ENCODE measurements around the gene TMBIM1.
A peak's percentile ranks its signal among the peaks of the same experiment; 100 is the strongest.

TMBIM1 gene

DNA sequence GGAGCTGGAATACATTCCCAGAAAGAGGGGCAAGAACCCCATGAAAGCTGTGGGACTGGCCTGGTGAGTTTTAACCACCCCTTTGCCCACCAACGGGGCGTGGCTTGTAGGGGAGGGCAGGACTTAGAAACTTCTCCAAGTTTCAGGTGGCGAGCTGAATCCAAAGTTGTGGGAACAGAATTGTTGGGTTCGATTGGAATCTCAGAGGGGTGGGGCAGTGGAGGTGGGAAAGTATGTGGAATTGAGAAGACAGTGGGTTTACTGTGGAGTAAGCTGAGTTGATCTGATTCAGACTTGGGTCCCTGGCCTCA is 20.9 kb downstream of the TMBIM1 start:
- DNase-seq = no peak

DNA sequence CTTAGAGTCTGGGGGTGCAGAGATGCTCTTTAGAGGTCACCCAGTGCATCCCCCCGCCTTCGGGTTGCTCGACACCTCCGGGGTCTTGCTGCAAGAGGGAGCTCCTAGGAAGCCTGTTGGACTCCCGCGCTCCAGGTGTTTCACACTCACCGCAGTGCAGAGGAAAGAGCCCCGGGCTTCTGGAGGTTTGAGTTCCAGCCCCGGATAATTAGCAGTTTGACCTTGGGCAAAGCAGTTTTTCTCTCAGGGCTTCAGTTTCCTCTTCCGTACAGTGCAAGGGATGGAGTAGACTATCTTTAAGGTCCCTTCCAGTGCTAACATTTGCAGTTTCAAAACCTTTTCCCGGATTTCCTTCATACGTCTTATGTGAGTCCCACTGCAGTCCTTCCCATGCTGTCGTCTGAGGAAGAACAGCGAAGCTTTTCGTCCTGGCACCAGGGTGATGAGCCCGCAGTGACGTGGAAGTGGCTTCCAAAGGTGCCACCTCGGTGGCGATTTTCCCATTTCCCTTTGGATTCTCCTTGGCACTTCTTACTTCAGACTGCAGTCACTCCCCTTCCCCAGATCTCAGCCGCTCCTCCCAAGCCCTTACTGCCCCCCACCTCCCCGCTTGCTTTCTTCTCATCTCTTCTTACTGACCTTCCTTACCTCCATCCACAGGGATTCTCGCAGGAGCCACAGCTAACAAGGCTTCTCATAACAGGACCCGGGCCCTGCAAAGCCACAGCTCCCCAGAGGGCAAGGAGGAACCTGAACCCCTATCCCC is 21.4 kb downstream of the TMBIM1 start:
- DNase-seq = peak; percentile 18

DNA sequence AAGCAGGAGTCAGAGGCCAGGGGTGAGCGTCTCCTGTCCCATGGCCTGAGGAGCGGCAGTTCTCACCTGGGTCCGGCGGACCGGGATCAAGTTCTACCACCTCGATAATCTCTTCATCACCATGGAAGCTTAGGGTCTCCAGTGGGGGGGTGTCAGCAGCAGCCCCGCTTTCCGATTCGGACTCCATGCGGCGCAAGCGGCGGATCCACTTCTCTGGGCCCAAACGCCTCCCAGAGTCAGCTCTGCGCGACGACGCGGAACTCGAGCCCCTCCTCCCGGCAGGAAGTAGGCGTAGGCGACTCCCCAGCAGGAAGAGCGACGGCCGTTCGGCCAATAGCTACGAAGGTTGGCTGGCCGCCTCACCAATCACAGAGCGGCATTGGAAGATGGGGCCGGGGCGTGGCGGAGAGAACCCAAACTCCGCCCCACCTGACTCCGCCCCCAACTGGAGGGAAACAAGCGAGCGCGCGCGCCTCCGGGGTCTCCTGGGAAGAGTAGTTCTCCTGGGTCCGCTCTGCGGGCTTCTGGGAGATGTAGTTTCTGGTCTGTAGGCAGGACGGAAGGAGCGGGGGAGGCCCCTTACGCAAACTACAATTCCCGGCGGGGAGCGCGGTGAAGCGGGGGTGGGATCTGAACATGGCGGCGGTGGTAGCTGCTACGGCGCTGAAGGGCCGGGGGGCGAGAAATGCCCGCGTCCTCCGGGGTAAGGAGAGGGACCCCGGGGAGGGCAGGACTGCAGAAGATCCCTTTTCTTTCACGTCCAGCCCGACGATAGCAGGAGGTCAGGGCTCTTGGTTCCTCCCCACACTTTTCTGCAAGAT is 22.2 kb downstream of the TMBIM1 start, which contains the start of the genes AAMP and PNKD:
TSS of gene AAMP (minus strand) at position 238 of the 821 bp plus-strand sequence. CDS start at position 187, 51 bp downstream.
TSS of gene PNKD (plus strand) at position 620 of the 821 bp plus-strand sequence. CDS start at position 637, 17 bp downstream.
- DNase-seq = peak; percentile 98

DNA sequence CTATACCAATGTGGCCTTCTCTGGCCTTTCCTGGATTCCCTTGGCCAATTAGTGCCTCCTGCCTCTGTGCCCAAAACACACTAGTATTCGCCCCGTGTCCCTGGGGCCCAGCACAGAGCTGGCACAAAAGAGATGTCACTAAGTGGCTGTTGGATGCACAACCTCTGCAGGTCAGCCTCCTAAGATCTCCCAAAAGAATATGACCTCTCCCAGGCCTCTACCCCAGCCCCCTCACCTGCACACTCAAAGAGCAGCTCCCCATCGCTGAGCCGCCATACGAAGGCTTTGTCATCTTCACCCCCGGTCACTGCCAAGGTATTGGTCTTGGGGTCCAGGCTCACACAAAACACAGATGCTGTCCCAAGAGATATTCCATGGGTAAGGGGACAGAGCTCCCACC is 25.0 kb downstream of the TMBIM1 start:
- no peak for DNase-seq

DNA sequence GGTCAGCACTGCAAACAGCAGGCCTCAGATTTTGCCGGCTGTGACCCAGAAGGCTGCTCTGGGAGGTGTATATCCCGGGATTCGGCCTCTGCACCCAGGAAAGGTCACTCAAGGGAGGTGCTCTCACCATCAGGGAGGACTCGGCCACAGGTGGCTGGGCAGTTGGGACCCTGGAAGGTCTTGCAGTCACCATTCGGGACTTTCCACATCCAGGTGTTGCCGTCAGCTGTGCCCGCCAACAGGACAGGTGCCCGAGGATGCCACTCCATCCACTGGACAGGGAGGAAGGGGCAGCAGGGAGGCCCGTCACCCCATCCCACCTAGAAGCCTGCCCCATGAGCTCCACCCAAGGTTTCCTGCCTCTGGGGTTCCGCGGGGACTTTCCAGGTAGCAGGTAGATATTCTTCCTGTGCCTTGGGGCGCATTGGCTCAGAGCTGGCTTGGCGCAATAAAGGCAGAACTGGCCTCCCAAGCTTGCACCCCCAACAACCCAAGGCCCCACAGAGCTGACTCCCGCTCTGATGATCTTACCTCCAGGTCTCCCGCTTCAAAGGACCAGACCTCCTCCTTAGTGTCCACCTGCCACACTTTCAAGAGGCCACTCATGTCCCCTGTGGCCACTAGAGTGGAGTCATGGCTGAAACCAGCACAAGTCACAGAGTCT is 25.9 kb downstream of the TMBIM1 start:
- no peak for DNase-seq

DNA sequence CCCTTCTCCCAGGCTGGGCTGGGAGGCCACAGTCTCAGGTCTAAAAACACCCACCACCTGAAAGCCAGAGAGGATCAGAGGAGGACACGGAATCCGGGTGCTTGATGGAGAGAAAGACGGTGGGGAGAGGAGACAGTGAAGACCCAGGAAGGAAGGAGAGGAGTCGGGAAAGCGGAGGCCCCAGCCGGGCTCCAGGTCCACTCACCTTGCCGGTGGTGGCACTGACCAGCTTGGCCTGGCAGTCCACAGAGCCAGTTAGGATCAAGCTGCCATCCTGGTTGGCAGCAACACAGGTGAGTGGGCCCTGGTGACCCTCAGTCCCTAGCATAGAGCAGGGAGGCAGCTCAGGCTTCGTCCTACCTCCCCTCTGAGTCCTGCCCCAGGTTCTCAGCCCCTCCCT is 26.7 kb downstream of the TMBIM1 start:
- DNase-seq = no peak

DNA sequence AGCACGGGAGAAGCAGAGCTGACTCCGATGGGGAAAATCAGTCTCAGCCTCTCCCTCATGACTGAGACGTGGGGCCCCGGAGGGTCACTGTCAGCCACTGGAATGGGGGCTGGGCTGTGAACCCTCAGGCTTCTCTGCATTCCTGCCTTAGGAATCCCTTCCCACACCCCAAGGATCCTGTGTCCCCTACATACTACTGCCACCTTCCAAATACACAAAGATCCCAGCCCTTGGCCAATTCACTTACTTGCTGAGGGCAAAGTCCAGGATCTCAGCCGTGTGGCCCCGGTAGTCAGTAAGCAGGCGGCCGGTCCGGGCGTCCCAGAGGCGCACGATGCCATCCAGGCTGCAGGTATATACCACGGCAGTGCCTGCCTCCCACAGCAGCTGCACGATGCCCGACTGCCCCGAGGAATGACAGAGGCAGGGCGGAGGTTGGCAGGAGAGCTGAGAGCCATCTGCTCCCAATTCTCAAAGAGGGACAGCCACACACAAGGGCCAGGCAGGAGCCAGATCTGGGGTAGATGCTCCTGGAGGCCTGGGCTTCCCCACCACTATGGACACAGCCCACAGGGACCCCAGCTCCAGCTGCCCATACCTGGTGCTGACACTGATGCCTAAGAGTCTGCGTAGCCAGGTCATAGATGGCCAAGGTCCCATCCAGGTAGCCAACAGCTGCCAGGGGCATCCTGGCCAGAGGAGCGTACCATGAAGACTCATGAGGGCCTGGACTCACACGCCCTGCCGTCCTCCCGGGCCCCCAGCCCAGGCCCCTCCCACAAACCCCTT is 27.3 kb downstream of the TMBIM1 start:
- no peak for DNase-seq

DNA sequence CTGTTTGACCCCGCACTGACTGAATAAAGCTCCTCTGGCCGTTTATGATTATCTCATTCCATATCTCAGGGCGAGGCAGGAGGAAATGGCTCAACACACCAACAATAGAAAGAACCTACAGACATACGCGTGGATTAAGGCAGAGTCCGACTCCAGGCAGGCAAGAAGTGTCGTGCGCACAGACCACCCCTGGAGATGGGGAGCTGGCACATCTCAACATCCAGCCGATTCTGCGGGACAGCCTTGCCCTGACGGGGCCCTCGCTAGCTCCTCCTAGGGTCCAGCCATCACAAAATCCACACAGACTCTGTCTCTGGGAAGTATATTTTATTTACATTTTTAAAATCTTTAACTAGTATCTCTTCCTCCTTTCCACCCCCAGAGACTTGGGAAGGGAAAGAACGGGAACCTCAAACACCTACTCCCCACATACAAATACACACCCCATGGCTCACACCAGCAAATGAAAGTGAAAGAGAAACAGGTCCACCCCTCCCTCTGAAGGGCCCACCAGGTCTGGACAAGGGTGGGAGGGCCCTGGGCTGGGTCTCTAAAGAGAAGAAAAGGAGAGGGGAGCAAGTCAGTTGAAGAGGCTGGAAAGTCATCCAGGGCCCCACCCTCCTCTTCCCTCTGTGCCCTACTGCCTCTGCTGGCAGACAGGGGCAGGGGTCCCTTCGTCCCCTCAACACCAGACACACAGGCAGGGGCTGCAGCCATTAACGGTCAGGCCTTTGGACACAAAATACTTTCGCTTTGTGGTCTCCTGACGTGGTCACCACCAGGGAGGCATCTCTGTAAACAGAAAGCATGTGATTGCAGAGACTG is 28.3 kb downstream of the TMBIM1 start:
- no peak for DNase-seq

DNA sequence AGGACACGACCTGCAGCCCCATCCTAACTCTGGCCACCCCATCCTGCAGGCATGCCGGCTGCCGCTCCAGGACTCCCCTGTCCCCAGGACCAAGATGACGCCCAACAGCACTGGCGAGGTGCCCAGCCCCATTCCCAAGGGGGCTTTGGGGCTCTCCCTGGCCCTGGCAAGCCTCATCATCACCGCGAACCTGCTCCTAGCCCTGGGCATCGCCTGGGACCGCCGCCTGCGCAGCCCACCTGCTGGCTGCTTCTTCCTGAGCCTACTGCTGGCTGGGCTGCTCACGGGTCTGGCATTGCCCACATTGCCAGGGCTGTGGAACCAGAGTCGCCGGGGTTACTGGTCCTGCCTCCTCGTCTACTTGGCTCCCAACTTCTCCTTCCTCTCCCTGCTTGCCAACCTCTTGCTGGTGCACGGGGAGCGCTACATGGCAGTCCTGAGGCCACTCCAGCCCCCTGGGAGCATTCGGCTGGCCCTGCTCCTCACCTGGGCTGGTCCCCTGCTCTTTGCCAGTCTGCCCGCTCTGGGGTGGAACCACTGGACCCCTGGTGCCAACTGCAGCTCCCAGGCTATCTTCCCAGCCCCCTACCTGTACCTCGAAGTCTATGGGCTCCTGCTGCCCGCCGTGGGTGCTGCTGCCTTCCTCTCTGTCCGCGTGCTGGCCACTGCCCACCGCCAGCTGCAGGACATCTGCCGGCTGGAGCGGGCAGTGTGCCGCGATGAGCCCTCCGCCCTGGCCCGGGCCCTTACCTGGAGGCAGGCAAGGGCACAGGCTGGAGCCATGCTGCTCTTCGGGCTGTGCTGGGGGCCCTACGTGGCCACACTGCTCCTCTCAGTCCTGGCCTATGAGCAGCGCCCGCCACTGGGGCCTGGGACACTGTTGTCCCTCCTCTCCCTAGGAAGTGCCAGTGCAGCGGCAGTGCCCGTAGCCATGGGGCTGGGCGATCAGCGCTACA is 29.4 kb downstream of the TMBIM1 start:
- DNase-seq = no peak

DNA sequence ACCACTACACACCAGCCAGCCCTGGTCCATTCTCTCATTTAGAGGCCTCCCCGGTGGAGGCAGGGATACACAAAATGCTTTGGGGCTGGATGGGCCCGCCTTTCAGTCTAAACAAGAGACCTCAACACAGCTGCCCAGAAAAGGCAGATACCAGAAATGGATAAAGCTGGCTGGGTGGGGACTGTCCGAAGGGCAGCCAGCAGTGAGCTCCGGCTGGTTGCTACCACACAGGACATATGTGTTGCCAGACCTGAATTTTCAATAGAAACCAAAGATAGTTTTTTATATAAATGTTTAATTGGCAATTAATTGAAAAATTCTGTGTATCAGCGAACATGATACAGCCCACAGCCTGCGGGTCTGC is 30.1 kb downstream of the TMBIM1 start:
- no peak for DNase-seq

DNA sequence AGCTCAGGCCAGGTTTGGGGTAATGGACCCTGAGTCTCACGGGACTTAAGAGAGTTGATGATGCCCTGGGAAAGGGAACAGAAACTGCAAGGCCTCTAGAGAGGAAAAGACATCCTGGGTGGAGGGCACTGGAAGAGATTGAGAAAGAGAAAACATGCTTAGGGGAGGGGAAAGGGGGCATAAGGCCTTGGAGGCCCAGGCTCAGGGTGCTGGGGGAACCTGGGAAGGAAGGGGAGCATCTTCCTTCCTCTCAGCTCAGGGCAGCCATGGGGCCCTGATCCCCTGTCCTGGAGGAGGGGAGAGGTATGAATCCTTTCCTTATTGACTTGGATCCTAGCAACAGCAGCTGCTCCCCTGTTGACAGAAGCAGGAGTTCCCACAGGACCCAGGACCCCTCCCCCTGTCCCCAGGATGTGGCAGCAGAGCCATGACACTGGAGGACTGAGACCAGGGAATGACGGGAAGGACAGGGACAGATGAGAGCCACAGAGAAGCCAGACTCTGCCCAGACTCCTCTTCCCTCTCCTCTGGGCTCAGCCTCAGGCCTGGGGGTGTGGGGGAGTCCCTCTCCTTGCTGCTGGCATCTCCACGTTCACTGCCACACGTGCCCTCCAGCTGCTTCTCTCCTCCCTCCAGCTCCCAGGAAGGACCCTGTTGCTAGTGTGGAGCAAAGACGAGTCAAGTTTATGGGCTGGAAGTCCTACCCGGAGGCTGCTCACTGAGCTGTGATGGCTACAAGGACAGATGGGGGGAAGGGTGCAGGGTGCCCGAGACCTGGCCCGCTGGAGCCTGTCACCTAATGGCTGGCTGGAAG is 30.7 kb downstream of the TMBIM1 start:
- DNase-seq = no peak

DNA sequence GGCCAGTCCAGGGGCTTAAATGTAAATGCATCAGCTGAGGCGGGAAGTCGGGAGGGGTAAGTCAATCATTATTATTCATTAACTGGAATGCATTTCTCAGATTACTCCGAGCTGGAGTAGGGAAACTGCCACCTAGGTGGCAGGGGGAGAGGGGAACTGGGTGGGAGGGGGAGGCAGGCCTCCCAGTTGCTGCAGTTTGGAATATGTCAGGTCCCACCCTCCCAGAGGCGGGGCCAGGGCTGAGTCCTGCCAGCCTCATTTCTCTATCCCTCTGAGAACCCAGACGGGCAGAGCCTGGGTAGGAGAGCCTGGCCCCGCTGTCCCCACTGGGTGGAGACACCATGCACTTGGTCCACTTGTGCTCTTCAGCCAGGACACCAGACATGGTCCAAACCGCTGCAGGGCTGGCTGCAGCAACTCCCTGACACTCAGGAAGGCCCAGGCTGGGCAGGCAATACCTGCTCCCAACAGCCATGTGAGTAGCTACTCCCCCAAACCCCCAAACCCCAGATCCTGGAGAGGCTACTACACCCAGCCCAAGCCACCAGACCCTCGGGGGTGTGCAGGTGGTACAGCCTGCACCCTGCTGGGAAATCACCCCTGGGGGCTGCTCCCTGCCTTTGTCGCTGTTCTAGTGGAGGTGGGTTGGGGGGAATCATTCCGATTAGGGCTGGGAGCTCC is 31.4 kb downstream of the TMBIM1 start, which contains the start of gene GPBAR1:
TSS of gene GPBAR1 (plus strand) at position 274 of the 681 bp plus-strand sequence. CDS start 1,710 bp downstream, outside the sequence.
- no peak for DNase-seq

DNA sequence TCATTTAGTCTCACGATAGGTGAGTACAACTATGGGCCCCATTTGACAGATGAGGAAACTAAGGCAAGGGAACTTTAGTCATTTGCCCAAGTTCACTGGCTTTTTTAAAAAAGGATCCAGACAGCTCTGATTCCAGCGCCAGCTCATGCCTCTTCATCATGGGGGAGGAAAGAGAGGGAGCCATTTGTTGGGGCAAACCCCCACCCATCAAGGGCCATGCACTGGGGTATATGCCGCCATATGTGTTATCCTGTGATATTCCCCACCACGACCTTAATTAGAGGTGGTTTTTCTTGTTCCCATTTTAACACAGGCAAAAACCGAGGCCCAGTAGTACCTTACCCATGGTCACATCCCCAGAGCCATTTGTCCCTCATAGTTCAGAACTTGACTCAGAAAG is 32.1 kb downstream of the TMBIM1 start:
- DNase-seq = no peak

DNA sequence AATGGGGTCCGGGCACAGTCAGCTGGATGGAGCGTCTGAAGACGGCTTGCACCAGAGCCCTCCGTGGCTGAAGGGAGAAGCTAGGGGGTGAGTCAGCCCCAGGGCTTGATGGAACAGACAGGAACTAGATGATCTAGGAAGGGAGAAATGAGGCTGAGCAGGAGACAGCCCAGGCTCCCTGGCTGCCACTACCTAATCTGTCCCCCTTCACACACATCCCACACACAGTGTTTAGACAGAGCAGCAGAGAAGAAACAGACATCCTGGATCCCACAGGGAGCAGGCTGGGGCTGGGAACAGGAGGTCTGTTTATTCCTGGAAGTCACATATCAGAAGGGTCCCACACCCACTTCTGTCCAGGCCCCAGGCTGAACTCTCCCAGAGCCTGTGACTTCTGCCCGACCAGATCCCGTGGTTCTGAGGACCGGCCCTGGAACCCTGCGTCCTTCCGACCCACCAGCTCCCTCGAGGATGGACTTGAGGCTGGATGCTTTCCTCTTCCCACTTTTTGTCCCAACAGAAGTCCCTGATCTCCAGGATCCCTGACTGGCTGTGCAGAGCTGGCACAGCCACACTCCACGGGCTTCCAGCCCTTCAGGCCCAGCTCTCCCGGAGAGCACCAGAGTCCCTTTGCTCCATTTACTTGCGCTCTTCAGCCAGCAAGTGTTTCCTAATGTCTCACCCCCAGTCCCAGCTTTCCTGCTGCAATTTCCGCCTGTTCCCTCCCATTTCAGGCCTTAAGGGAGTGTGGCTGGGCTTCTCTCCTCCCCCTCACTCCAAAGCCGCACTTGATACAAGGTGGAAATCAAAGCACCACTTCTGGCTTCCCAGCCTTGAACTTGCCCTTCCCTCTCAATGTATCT is 33.0 kb downstream of the TMBIM1 start:
- no peak for DNase-seq

DNA sequence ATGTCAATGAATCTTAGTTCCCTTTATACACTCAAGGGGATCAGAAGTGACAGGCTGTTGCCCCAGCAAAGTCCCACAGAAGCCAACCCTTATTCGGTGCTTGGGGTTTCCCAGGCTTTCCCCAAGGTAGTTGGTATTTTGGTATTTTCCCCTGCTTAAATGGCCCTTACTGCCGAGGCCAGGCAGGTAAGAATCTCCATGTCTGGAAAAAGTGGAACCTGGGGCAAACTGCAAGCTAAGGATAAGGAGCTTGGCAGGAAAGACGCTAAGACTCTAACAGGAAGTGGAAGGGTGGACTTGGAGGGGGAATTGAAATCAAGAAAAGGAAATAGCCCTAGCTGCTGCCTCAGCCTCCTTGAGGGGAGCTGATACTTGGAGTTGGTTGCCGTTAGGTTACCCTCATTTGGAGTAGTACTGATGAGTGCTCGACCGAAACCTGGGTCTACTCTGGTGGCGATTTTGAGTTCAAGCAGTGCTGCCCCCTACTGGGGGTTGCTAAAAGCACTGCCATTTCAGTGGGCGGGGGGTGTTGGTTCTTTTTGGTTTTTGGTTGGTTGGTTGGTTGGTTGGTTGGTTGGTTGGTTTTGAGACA is 34.8 kb downstream of the TMBIM1 start:
- no peak for DNase-seq

DNA sequence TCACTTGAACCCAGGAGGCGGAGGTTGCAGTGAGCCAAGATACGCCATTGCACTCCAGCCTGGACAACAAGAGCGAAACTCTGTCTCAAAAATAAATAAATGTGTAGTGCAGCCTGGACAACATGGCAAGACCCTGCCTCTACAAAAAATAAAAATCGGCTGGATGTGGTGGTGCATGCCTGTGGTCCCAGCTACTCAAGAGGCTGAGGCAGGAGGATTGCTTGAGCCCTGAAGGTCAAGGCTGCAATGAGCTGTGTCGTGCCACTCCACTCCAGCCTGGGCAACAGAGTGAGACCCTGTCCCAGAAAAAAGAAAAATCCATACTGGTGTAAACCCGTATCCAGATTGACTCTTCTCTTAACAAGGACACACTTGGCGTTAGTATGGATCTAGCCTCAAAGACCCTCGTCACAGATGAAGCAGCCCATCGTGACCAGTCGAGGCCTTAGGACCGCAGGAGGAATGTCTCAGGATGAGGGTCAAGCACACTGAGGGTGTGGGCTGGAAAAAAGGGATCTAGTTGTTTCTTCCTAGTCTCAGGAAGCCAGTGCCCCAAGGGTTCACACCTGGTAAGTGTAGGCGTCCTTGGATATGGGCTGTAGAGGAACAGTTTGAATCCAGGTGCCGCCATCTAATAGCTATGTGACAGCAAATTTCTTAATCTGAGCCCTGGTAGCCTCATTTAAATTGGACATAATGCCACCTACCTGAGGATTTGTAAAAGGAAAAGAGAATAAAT is 35.5 kb downstream of the TMBIM1 start:
- DNase-seq = no peak

DNA sequence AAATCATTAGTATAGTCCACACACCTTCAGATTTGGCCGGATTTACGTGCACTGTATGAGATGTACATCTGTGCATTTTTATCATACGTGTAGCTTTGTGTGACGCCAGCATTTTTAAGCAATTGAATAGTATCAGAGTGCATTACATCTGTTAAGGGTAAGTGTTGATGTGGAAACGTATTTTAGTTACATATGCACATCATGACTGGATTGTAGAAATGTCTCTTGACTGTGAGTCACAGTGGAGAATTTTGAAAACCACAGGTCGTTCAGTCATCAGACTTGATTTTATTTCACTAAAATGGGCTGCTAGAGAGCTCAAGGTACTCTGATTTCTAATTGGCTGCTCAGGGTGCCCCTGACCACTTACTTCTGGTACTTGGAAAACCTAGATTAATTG is 36.9 kb downstream of the TMBIM1 start:
- DNase-seq = no peak

Data from NCI-H1092 treated with DMSO at 0.1 percent for 48 hours (cell line).